DMS53 treated with DMSO at 0.1 percent for 48 hours (cell line): ENCODE data around the gene B4GALNT4.
"Not testable (repeated sequence)": the region's sequence is repeated elsewhere in the genome, so short reads cannot be mapped to it uniquely, and the experiment has no call there.

Experiments used
- DNase-seq: peaks from one replicate; lab custom pipeline; 2025; ENCODE audit not compliant: unreplicated experiment; lab: John Stamatoyannopoulos, UW

The B4GALNT4 gene

GRCh38 chr11:405954-406795, 36.9 kb downstream of the B4GALNT4 start:
- no peak for DNase-seq

- DNase-seq: no peak
These were observed 37.7 kb downstream of the B4GALNT4 start for GRCh38 chr11:406796-407650.

GRCh38 chr11:407651-408123, 38.4 kb downstream of the B4GALNT4 start:
- no peak for DNase-seq

DNA sequence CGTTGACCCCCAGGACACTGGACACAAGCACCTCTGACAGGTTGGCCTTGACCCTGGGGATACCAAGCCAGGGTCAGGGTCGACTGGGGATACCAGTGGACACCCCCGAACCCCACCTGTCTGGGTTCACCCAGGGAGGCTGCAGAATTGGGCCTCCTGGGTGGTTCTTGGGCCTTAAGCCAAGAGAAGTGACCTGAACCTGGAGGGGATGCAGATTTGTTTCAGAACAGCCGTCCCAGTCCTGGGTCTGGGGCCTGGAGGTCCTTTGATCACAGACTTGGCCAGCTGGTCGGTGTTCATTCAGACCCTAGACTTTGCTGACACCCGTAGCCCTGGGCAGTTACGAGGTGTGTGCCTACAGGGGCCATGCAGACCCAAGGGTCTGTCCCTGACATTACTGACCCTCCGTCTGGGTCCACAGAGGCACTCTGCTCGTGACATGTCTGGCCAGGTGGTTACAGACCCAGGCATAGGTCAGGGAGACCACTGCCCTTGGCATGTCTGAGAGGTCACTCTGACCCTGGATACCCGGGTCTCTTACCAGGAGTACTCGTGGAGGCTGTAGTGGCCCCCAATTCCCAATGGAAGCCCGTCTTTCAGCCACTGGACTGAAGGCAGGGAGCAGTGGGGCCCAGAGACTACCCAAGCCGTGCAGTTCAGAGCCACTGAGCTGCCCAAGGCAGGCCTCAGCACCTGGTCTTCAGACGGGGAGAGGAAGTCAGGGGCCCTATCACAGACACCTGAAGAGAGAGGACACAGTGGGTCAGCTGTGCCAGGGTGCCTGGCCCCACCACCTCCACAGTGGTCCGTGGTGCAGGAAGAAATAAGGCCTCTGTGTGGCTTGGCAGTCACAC, 39.1 kb downstream of the B4GALNT4 start:
- DNase-seq: no peak

GRCh38 chr11:409008-409599, 39.8 kb downstream of the B4GALNT4 start:
- DNase-seq: no peak

- no peak for DNase-seq
These were observed 40.5 kb downstream of the B4GALNT4 start for GRCh38 chr11:409600-410483.

- DNase-seq: not testable (repeated sequence)
These were observed 41.4 kb downstream of the B4GALNT4 start for GRCh38 chr11:410711-411110.

- not testable (repeated sequence) for DNase-seq
These were observed 42.2 kb downstream of the B4GALNT4 start for GRCh38 chr11:411520-411919.

GRCh38 chr11:412641-413119, 43.4 kb downstream of the B4GALNT4 start:
- DNase-seq: no peak

DNA sequence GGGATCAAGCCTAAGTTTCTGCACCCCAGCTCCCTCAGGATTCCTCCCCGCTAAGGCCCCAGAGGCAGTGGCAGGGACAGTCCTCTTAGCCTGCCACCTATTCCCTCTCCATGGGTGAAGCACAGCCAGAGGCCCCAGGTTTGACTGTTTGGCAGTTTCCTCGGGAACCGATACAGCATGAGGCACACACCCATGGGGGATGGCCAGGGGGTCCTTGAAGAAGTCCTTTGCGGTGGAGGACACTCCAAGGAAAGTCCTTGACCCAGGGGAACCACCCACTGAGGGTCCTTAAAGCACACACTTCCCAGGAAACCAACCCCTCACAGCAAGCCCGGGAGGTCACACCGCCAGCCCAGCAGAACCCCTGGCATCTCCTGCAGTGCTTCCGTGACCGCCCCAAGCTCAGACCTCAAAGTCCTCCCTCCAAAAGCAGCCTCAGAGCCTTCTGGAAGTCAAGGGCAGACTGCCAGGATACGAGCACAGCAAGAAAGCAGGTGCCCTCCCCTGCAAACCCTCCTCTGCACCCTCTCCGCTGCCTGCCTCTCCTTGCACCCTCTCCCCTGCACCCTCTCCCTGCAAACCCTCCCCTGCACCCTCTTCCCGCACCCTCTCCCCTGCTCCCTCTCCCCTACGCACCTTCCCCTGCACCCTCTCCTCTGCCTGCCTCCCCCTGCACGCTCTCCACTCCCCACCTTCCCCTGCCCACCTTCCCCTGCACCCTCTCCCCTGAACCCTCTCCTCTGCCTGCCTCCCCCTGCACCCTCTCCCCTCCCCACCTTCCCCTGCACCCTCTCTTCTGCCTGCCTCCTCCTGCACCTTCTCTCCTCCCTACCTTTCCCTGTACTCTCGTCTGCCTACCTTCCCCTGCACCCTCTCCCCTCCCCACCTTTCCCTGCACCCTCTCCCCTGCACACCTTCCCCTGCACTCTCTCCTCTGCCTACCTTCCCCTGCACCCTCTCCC, 44.1 kb downstream of the B4GALNT4 start:
- DNase-seq: no peak

GRCh38 chr11:414318-414857, 45.1 kb downstream of the B4GALNT4 start:
- DNase-seq: no peak

DNA sequence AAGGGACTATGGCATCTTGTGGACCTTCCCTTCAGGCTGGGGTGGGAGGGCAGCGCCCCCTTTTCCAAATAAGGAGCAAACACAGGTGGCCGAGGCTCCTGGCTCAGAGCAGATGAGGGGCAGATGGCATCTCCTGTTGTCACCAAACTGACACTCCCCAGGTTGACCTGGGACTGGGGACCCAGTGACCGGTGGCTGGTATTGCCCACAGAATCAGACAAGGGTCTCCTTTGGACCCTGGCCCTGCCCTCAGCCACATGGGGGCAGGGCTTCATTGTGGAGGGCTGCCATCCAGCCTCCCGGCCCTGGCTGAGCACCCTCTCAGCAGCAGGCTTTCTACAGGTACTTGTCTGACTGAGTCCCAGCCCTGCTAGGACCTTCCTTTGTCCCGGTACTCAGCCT, 46.3 kb downstream of the B4GALNT4 start:
- DNase-seq: no peak

DNA sequence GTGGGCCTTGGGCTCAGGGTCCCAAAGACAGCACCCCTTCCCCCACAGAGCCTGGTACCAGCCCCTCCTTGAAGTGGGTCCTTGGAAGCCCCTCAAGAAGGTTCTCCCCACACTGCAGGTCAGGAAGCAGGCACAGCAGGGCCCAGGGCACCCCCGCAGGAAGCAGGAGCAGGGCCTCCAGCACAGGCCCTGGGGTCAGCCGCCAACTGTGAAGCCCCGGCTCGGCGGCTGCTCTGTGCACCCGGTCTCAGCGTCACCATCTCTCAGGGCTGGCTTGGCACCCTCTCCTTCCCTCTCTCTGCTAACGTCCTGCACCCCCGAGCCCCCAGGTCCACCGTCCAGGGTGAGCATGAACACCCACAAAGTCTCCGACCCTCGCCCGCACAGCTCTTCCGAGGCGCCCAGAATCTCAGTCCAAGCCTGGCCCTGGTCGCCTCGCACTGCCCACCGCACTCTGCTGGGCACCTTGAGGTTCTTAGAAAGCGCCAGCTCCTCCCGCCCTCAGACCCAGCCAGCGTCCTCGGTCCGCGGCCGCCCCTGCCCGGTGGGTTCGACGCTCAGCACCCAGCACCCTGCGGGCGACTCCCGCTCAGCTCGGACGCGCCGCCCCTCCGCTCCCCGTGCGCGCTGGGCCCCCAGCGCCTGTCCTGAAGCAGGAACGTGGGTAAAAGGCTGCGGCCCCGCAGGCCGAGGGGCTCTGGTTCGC, 46.9 kb downstream of the B4GALNT4 start:
- no peak for DNase-seq

DNA sequence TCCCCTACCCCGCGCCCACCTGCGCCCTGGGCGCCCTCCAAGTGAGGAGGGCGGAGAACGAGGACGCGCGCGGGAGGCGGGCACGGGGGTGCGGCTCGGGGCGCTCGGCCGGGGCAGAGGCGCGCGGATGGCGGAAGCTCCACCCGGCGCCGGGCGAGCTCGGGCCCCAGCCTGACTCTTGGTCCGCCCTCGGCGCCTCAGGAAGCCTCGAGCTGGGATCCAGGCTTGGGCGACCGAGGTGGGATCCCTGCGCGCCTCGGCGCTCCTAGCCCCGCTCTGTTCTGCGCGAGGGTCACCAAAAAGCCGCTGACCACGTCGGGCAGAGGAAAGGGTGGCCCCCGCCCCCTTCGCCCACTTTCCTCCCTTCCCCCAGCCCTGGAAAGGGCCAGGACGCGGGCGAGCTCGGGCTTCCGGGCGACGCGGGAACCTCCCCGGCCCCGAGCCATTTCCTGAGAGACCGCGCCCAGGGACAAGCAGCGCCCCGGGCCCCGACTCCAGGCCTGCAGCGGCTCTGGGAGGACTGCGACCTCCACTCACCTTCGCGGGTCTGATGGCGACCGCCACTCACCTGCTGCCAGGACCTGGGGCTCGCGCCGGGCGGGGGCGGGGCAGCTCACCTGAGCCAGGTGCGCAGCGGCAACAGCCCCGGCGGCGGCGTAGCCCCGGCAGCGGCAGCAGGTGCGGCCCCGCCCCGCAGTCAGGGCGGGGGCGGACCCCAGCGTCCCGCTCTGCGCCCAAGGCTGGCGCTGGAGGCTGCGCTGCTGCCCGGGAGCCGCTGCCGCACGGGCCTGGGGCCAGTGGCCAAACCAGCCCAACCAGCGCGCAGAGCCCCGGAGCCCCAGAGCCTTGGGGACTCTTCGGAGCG, 47.7 kb downstream of the B4GALNT4 start:
- DNase-seq: peak; percentile 82

GRCh38 chr11:417652-418342, 48.5 kb downstream of the B4GALNT4 start:
- DNase-seq: no peak
